H1 (cell line): Measurements from ENCODE around the gene COL17A1.

ENCODE experiments used
- CHD2 ChIP-seq: IDR thresholded peaks from 2 replicates; pipeline ENCODE4 v1.6.1; 2012; ENCODE audit warnings: low read length, improper control_type of control experiment
- EZH2 ChIP-seq: fragments of 200-600 bp; sonication (generic); IDR thresholded peaks from 2 replicates; pipeline ENCODE4 v1.7.1; 2012; ENCODE audit warnings: low read depth, mild to moderate bottlenecking, moderate library complexity, low read length, inconsistent platforms; ENCODE audit not compliant: severe bottlenecking
- GABPA ChIP-seq: IDR thresholded peaks from 2 replicates; pipeline ENCODE4 v1.6.1; 2011; ENCODE audit warnings: mild to moderate bottlenecking, low read length, moderate library complexity, borderline replicate concordance; ENCODE audit not compliant: insufficient read depth
- GTF2F1 ChIP-seq: IDR thresholded peaks from 2 replicates; pipeline ENCODE4 v1.6.1; 2012; ENCODE audit warnings: low read depth, low read length, improper control_type of control experiment, borderline replicate concordance
- MAFK ChIP-seq: IDR thresholded peaks from 2 replicates; pipeline ENCODE4 v1.6.1; 2012; ENCODE audit warnings: low read depth, mild to moderate bottlenecking, improper control_type of control experiment, low read length
- NANOG ChIP-seq: IDR thresholded peaks from 2 replicates; pipeline ENCODE4 v1.6.1; 2011; ENCODE audit warnings: low read length, low read depth, mild to moderate bottlenecking, inconsistent platforms; ENCODE audit not compliant: insufficient read depth, poor library complexity, severe bottlenecking
- POLR2A ChIP-seq, 2 experiments: IDR thresholded peaks; 1 replicate in 1 of 2; 2 replicates in 1 of 2; pipeline ENCODE4 v1.6.1; 2011; ENCODE audit warnings: low read depth in 2 of 2, low read length in 2 of 2, mild to moderate bottlenecking in 2 of 2; ENCODE audit errors: control extremely low read depth in 1 of 2
- RNF2 ChIP-seq: fragments of 200-900, 300-1000 bp; sonication (generic); IDR thresholded peaks from 2 replicates; pipeline ENCODE4 v1.7.1; 2016; ENCODE audit warnings: borderline replicate concordance, low read depth, mild to moderate bottlenecking, antibody characterized with exemption, low read length; ENCODE audit not compliant: poor library complexity, severe bottlenecking; ENCODE audit errors: missing control alignments
- SP1 ChIP-seq: IDR thresholded peaks from 2 replicates; pipeline ENCODE4 v1.6.1; 2011; ENCODE audit warnings: low read depth, low read length
- SRF ChIP-seq: IDR thresholded peaks from 2 replicates; pipeline ENCODE4 v1.6.1; 2011; ENCODE audit warnings: mild to moderate bottlenecking, low read depth, low read length, moderate library complexity
- TAF1 ChIP-seq: IDR thresholded peaks from 2 replicates; pipeline ENCODE4 v1.6.1; 2011; ENCODE audit warnings: mild to moderate bottlenecking, low read depth, low read length
- TBP ChIP-seq: IDR thresholded peaks from 2 replicates; pipeline ENCODE4 v1.6.1; 2011; ENCODE audit warnings: low read depth, low read length, improper control_type of control experiment
- TEAD4 ChIP-seq: IDR thresholded peaks from 2 replicates; pipeline ENCODE4 v1.6.1; 2012; ENCODE audit warnings: low read depth, low read length, inconsistent platforms, mixed read lengths
- TF ChIP-seq, protein P1 (sequence below), 3 experiments: IDR thresholded peaks; 1 replicate in 2 of 3; 2 replicates in 1 of 3; pipeline versions ENCODE4 v1.5.1 to v1.6.1; 2011; ENCODE audit warnings: low read length in 3 of 3, mild to moderate bottlenecking in 3 of 3, inconsistent platforms in 2 of 3, low read depth in 1 of 3, moderate library complexity in 1 of 3; ENCODE audit not compliant: insufficient read depth in 1 of 3; ENCODE audit errors: control extremely low read depth in 1 of 3

- TF ChIP-seq GTF2F1 (no peak), TBP (no peak), CHD2 (no peak), GABPA (no peak), MAFK (no peak), SP1 (no peak), POLR2A (IDR thresholded peaks at IDR 0.05; ENCODE audit: control extremely low read depth in 1 of 2, low read depth in 2 of 2, low read length in 2 of 2) (no peak), EZH2 (no peak), NANOG (no peak), TEAD4 (no peak), SRF (no peak), RNF2 (no peak), TAF1 (no peak)
- TF ChIP-seq, protein P1, sequence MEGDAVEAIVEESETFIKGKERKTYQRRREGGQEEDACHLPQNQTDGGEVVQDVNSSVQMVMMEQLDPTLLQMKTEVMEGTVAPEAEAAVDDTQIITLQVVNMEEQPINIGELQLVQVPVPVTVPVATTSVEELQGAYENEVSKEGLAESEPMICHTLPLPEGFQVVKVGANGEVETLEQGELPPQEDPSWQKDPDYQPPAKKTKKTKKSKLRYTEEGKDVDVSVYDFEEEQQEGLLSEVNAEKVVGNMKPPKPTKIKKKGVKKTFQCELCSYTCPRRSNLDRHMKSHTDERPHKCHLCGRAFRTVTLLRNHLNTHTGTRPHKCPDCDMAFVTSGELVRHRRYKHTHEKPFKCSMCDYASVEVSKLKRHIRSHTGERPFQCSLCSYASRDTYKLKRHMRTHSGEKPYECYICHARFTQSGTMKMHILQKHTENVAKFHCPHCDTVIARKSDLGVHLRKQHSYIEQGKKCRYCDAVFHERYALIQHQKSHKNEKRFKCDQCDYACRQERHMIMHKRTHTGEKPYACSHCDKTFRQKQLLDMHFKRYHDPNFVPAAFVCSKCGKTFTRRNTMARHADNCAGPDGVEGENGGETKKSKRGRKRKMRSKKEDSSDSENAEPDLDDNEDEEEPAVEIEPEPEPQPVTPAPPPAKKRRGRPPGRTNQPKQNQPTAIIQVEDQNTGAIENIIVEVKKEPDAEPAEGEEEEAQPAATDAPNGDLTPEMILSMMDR (IDR thresholded peaks at IDR 0.05; ENCODE audit: control extremely low read depth in 1 of 3, insufficient read depth in 1 of 3, low read depth in 1 of 3, low read length in 3 of 3), result no peak
Measured at GRCh38 chr10:104119996-104120395, 34.3 kb upstream of the COL17A1 start.
